Parathyroid adenoma (tissue), 2 donors: ENCODE data around the gene STAB2.

Experiments used
- H2AFZ ChIP-seq: fragments of 300-600 bp; sonication (generic); one replicate; pipeline ENCODE4 v1.7.0; 2017; ENCODE audit warnings: antibody characterized with exemption, mild to moderate bottlenecking
- H3K27ac ChIP-seq: fragments of 300-600 bp; sonication (generic); one replicate; pipeline ENCODE4 v1.7.0; 2017
- H3K27me3 ChIP-seq: fragments of 300-600 bp; sonication (generic); one replicate; pipeline ENCODE4 v1.7.0; 2017; ENCODE audit warnings: low read length; ENCODE audit not compliant: control insufficient read depth, insufficient read depth
- H3K36me3 ChIP-seq: fragments of 300-600 bp; sonication (generic); one replicate; pipeline ENCODE4 v1.7.0; 2017; ENCODE audit warnings: low read length; ENCODE audit not compliant: control insufficient read depth, insufficient read depth
- H3K4me1 ChIP-seq: fragments of 300-600 bp; sonication (generic); one replicate; pipeline ENCODE4 v1.7.0; 2017; ENCODE audit warnings: control low read depth
- H3K4me2 ChIP-seq: fragments of 300-600 bp; sonication (generic); one replicate; pipeline ENCODE4 v1.7.0; 2017; ENCODE audit warnings: low read length
- H3K4me3 ChIP-seq: fragments of 300-600 bp; sonication (generic); one replicate; pipeline ENCODE4 v1.7.0; 2017; ENCODE audit warnings: low read depth, low read length
- H3K79me2 ChIP-seq: fragments of 300-600 bp; sonication (generic); one replicate; pipeline ENCODE4 v1.7.0; 2017; ENCODE audit warnings: control low read depth
- H3K9ac ChIP-seq: fragments of 300-600 bp; sonication (generic); one replicate; pipeline ENCODE4 v1.7.0; 2017; ENCODE audit warnings: mild to moderate bottlenecking
- H3K9me3 ChIP-seq: fragments of 300-600 bp; sonication (generic); one replicate; pipeline ENCODE4 v1.7.0; 2017; ENCODE audit warnings: low read length; ENCODE audit not compliant: control insufficient read depth
- CTCF ChIP-seq: fragments of 300-600 bp; sonication (generic); IDR thresholded peaks from one replicate; pipeline ENCODE4 v1.7.0; 2017; ENCODE audit warnings: antibody characterized with exemption, mild to moderate bottlenecking
- donor health status: primary hyperparathyroidism.

Gene STAB2

GRCh38 chr12:103634732-103635131, 47.7 kb downstream of the STAB2 start:
- Histone ChIP-seq H3K4me3 (no peak overlapping the region), H3K4me2 (no peak overlapping the region), H3K27ac (no peak overlapping the region), H2AFZ (no peak overlapping the region), H3K27me3 (no peaks in the 10 kb centered on the region), H3K4me1 (no peaks in the 10 kb centered on the region), H3K79me2 (no peaks in the 10 kb centered on the region), H3K36me3 (no peaks in the 10 kb centered on the region), H3K9me3 (no peaks in the 10 kb centered on the region), H3K9ac (no peak overlapping the region)
- TF ChIP-seq CTCF: no peak

- Histone ChIP-seq H3K27ac (no peak overlapping the region), H3K4me3 (no peak overlapping the region), H3K9me3 (no peaks in the 10 kb centered on the region), H3K27me3 (no peaks in the 10 kb centered on the region), H3K9ac (no peak overlapping the region), H2AFZ (no peak overlapping the region), H3K79me2 (no peaks in the 10 kb centered on the region), H3K4me1 (no peaks in the 10 kb centered on the region), H3K36me3 (no peaks in the 10 kb centered on the region), H3K4me2 (no peak overlapping the region)
- TF ChIP-seq CTCF: no peak
Observed at GRCh38 chr12:103635419-103635818, 48.3 kb downstream of the STAB2 start.

GRCh38 chr12:103637021-103637420, 49.9 kb downstream of the STAB2 start:
- H3K9ac ChIP-seq: no peak overlapping the region
- no peaks in the 10 kb centered on the region for H3K4me1 ChIP-seq
- H3K36me3 ChIP-seq: no peaks in the 10 kb centered on the region
- no peak overlapping the region for H3K4me2 ChIP-seq
- H3K27ac ChIP-seq: no peak overlapping the region
- H3K27me3 ChIP-seq: no peaks in the 10 kb centered on the region
- H2AFZ ChIP-seq: no peak overlapping the region
- no peaks in the 10 kb centered on the region for H3K9me3 ChIP-seq
- no peak overlapping the region for H3K4me3 ChIP-seq
- TF ChIP-seq CTCF: no peak
- H3K79me2 ChIP-seq: no peaks in the 10 kb centered on the region

GRCh38 chr12:103637429-103637828, 50.4 kb downstream of the STAB2 start:
- Histone ChIP-seq H3K4me1 (no peaks in the 10 kb centered on the region), H3K79me2 (no peaks in the 10 kb centered on the region), H3K27me3 (no peaks in the 10 kb centered on the region), H2AFZ (no peak overlapping the region), H3K9me3 (no peaks in the 10 kb centered on the region), H3K36me3 (no peaks in the 10 kb centered on the region), H3K9ac (no peak overlapping the region), H3K4me3 (no peak overlapping the region), H3K27ac (no peak overlapping the region), H3K4me2 (no peak overlapping the region)
- TF ChIP-seq CTCF: no peak

- Histone ChIP-seq H2AFZ (no peak overlapping the region), H3K27me3 (no peaks in the 10 kb centered on the region), H3K4me2 (no peak overlapping the region), H3K9ac (no peak overlapping the region), H3K79me2 (no peaks in the 10 kb centered on the region), H3K9me3 (no peaks in the 10 kb centered on the region), H3K4me1 (no peaks in the 10 kb centered on the region), H3K27ac (no peak overlapping the region), H3K4me3 (no peak overlapping the region), H3K36me3 (no peaks in the 10 kb centered on the region)
- TF ChIP-seq CTCF: no peak
Observed at GRCh38 chr12:103639983-103640382, 52.9 kb downstream of the STAB2 start.
